ENCODE data around the gene DBI.
A peak's percentile ranks its signal among the peaks of the same experiment; 100 is the strongest.
"Not testable (repeated sequence)": the region's sequence is repeated elsewhere in the genome, so short reads cannot be mapped to it uniquely, and the experiment has no call there.

DBI gene

DNA sequence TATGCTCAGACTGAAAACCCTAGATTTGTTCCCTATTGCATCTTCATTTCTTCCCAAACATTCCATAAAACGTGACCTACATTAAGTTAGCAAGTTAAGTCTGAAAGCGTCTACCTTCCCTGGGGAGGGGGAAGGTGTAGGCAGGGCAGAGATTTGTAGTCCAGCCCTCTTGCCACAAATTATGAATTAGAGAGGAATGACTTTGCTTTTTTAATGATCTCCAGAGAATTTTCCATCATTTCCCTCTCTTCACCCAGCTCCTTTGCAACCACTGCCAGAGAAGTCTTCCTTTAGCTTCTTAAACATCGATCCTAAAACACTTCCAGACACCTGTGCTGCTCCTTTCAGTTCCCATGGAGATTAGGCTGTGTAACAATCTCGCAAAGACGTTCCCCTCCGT, 1.3 kb upstream of the DBI start:
- DNase-seq (ENCODE audit: low read depth in 2 of 2), result no peak

DNA sequence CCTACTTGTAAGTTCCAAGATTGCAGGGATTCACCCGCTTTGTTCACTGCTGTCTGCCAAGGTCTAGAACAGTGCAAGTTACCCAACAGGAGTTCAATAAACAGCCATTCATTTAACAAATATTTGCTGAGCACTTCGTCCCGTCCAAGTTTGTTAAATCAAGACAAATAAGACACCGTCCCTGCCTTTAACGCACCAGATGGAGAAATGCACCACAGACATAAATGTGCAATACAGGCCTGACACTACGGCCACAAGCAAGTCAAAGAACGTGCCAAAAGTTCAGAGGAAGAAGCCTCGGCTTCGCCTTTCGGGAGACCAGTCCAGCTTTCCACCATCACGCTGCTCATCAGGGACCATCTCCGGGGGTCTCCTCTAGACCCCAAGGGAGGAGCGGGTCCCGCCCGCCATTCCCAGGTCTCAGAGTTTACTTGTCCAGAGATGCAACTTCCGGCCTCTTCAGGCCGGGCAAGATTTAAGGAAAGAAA, 572 bp upstream of the DBI start:
- DNase-seq (ENCODE audit: low read depth in 2 of 2), result no peak

DNA sequence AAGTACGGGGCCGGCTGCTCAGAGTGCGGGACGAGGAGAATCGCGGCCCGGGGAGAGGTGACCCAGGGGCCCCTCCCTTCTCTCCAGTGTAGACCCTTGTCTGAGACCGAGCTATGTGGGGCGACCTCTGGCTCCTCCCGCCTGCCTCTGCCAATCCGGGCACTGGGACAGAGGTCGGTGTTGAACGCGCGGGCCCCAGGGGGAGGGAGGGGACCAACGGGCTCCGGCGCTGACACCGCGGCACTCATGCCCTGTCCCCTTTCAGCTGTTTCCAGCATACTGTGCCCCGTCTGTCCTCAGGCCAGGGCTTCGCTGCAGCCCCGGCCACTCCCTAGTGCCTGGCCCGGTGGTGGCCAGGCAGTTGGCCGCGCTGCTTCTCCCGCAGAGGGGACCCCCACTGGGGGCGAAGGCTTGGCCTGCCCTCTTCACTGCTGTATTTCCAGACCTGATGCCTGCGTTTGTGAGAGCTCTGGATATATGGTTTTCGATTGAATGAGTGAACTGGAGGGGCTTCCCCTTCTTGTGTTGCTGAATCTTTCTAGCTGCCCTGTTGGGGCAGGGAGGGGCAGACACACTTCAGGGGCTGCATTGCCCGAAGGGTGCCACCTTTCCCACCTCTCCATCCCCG, 809 bp downstream of the DBI start:
- peak in 1 of 2 donors; percentile 35 for DNase-seq (ENCODE audit: low read depth in 2 of 2)

DNA sequence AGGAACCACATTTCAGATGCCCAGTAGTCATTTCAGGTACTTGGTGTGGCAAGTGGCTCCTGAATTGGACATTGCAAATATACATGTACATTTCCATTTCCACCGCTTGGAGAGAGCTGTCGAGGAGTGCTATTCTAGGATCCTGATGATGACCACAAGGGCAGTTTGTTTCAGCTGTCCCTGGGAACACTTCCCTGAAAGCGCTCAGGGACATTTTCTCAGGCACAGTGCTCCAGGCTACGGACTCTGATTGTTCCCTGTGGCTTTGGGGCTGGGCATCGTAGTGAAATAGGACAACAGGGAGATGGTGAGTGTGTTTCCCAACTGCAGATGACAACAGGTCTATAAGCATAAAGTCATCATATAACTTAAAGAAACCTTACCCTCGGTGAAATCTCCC, 3.1 kb downstream of the DBI start:
- no peak for DNase-seq (ENCODE audit: low read depth in 2 of 2)

DNA sequence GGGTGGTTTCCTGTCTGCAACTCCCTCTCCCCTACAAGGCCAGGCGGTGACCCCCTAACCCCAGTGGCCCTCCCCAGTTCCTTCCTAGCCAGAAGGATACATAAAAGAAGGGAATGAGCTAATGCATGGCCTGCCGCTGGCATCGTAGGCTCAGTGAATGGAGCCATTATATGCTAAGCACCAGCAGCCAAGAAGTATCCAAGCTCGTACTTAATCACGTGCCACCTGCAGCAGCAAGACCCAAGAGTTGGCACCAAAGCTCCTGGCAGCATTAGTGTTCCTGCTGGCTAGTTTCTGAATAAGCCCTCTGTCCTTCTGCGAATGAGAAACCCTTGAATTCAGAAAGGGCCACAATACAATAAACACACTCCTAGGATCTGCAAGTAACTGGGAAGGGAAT, 4.3 kb downstream of the DBI start:
- DNase-seq (ENCODE audit: low read depth in 2 of 2), result no peak

DNA sequence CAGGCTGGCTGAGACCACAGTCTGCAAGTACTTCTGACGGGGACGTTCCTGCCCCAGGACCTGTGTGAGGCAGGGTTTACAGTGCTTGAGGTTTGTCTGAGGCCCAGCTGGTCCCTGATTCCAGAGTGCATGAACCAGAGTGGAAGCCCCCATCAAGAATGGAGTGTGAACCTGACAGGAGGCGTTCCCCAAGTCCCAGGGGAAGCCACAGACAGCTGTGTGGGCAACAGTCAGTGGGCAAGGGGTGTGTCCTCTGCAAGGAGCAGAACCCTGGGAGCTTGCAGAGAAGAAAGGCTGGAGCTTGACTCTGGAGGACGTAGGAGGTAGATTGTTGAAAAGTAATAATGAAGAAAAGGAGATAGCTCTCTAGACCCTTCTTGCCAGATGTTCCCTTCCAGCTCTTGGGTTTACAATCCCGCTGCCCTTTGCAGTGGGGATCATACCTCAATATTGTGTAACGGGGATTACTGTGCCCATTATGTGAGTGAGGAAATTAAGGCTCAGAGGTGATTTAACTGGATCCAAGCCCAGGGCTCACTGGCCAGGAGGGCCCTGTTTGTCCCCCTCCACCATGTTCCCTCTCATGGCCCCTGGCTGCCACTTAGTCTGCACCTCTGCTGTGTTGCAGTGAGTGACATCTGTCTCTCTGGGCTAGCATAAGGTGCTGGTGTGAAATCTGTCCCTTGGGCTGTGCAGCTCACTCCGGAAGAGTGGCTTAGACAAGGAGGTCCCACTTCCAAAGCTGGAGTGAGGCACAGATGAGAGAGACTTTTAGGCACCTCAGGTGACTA, 6.2 kb downstream of the DBI start:
- no peak for DNase-seq (ENCODE audit: low read depth in 2 of 2)

DNA sequence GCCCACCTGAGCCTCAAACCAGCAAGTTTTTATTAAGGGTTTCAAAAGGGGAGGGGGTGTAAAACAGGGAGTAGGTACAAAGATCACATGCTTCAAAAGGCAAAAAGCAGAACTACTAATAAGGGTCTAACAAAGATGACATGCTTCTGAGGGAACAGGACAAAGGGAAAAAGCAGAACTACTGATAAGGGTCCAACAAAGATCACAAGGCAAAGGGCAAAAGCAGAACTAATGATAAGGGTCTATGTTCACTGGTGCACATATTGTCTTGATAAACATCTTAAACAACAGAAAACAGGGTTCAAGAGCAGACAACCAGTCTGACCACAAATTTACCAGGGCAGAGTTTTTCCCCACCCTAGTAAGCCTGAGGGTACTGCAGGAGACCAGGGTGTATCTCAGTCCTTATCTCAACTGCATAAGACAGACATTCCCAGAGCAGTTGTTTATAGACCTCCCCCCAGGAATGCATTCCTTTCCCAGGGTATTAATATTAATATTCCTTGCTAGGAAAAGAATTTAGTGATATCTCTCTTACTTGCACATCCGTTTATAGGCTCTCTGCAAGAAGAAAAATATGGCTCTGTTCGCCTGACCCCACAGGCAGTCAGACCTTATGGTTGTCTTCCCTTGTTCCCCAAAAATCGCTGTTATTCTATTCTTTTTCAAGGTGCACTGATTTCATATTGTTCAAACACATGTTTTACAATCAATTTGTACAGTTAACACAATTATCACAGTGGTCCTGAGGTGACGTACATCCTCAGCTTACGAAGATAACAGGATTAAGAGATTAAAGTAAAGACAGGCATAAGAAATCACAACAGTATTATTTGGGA, 7.3 kb downstream of the DBI start:
- DNase-seq (ENCODE audit: low read depth in 2 of 2), result not testable (repeated sequence)

DNA sequence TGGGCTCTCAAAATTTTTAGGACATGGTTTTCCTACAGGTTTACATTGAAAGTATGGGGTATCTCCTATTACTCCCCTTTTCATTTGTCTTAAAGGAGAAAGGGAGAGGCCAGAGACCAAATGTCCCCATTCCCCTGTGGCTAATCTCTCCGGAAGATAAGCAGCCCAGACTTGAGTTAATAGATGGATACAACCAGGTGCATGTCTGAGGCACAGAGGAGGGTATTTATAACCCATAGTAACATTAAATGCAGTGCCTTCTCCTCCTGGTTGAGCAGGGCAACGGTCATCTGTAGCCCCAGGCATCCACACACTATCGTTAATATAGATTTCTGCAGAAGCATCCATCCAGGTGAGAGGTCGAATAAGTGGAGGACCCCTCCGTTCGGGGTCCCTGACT, 9.6 kb downstream of the DBI start:
- DNase-seq (ENCODE audit: low read depth in 2 of 2), result not testable (repeated sequence)

DNA sequence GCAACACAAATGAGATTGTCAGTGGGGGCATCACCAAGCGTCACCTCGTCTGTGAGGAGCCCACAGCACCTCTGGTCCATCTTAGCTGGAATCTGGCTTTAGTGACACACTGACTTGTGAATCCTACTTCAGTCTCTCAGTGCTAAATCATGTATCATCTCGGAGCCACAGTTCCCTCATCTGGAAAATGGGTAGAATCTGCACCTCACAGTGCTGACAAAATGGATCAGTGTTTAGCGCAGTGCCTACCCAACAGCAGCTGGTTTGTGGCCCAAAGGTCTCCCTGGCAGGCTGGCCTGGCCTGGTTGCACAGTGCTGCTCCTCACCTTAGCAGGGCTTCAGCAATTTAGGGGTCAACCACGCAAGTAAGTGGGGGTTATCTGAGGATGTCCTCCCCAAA, 10.0 kb downstream of the DBI start:
- no peak for DNase-seq (ENCODE audit: low read depth in 2 of 2)

DNA sequence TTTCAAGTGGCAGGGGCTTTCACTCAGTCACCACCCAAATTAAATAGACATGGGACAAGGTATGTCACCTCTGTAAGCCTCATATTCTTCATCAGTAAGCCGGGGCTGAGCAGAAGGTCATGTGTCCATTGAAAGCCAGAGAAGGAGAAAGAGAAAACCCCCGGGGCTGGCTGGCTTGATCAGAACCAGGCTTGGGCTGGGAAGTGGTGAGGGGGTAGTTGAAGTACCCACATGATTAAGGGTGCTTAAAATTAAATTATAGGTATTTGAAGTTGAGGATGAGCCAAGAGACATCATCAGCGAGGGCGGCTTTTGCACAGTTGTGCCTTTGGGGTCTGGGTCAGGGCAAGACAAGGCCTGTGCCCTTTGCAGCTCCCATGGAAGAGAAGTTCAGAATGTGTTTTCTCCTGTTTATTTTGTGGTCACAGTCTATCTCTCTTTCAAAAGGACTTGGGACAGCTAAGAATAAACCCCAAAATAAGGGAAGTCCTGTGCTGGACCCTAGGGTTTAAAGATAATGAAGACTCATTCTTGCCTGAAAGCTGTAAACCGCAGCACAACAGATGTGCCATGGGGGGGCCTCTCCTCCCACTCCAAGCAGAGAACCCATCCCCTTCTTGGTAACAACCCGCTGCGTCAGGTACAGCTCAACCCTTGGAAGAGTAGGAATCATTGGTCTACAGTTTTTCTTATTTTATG, 10.7 kb downstream of the DBI start:
- no peak for DNase-seq (ENCODE audit: low read depth in 2 of 2)

DNA sequence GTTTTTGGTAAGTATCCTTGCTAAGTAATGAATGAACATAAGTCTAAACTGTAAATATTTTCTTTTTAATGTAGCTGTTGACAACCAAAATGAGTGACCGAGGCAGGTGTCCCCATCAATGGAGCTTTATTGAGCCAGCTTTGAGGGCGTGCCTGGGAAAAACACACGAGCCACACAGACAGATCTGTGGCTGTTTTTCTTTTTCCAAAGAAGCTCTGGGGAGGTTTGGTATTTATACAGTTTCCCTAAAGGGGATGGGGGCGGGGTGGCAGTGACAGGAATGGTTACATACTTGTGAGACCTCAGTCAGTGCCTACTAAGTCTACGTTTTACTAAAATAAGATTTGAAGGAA, 11.2 kb downstream of the DBI start:
- no peak for DNase-seq (ENCODE audit: low read depth in 2 of 2)

DNA sequence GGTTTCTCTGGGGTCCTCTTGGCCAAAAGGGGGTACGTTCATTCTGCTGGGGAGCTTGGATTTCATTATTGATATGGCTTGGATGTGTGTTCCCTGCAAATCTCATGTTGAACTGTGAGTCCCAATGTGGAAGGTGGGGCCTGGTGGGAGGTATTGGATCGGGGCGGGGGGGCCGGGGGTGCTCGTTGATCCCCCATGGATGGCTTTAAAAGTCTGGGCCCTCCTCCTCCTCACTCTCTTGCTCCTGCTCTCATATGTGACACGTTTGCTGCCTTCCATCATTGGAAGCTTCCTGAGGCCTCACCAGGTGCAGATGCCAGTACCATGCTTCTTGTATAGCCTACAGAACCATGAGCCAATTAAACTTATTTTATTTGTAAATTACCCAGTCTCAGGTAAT, 11.8 kb downstream of the DBI start:
- DNase-seq (ENCODE audit: low read depth in 2 of 2), result no peak

DNA sequence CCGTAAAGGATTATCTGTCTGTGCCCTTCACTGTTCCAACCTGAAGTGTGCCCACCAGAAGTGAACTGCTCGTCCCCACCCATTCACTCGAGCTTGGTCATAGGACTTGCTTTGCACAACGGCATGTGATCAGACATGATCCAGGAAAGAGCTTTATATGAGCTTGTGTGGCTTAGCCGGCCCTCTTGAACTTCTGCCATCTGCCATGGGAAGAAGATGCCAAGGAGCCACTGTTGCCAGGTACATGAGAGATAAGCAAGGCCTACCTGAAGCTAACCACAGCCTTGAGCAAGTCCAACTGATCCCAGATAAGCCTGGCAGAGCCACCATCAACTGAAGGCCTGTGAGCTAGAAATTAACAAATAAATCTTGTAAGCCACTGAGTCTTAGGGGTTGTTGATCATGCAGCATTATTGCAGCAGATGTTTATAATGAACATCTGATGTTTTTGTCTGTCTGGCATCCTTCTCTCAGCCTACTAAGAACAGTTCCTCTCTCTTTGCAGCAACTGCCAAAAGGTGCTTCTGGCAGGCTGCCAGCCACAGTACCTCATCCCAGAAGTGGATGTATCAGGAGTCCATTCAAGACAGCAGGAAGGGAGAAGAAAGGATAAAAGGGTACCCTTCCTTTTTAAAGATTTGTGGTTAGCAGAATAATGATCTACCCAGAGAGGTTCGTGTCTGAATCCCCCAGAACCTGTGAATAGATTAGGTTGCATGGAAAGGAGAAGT, 16.8 kb downstream of the DBI start:
- no peak for DNase-seq (ENCODE audit: low read depth in 2 of 2)

DNA sequence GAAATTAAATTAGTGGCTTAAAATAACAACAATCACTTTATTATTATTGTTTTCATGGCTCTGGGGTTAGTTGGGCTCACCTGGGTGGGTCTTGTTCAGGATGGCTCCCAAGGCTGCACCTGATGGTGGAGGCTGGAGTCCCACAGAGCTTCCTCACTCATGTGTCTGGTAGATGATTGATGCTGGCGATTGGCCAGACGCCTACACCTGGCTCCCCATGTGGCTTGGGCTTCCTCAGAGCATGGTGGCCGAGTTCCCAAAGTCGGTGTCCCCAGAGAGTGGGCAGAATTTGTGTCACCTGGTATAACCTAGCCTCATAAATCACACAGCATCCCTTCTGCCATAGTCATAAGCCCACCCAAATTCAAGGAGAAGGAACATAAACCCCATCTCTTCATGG, 18.2 kb downstream of the DBI start:
- no peak for DNase-seq (ENCODE audit: low read depth in 2 of 2)

DNA sequence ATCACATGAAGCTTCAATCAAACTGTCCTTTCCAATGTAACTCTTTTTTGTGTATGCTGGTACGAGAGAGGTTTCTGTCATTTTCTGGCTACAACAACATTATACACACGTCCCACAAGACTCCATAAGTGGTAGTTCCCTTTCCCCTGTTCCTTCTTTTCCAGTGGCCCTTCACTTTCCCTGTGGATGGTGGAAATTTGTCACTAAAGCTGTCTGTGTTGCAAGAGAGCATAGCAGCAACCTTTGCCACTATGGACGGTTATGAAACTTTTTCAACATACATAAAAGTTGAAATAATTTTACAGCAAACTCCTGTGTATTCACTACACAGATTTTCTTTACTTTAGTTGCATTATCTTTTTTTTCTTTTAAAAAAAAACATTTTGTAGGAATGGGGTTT, 18.7 kb downstream of the DBI start:
- DNase-seq (ENCODE audit: low read depth in 2 of 2), result no peak

DNA sequence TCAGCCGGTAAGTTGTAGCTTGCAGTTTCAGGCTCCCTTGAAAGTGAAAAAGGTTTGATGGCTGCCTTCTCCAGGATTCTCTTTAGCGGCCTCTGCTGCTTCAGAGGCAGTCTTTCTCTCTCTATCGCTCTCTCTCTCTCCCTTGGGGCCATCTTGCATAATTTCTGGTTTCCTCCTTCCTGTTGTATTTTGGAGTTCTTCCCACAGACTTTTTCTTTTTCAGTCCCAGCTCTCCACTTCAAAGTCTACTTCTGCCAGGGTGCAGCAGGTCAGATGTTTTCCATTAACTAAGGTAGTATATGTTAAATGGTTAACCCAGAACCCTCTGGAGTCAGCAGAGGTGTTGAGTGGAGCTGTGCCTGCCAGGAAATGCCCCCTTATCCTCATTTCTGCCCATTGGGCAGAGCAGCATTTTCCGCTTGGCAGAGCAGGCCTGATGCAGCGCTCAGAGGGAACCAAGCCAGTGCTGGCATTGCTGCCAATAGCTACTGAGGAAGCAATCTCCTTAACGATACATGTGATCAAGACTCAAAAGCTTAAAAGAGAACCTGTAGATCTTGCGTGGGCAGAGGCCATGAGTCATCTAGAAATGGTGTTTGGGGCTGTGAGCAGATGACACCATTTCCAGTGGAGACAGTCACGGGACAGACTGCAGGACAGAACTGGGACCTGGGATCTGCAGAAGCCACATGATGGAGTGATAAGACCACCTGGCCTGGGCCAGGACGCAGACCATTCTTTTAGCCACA, 20.8 kb downstream of the DBI start:
- no peak for DNase-seq (ENCODE audit: low read depth in 2 of 2)

DNA sequence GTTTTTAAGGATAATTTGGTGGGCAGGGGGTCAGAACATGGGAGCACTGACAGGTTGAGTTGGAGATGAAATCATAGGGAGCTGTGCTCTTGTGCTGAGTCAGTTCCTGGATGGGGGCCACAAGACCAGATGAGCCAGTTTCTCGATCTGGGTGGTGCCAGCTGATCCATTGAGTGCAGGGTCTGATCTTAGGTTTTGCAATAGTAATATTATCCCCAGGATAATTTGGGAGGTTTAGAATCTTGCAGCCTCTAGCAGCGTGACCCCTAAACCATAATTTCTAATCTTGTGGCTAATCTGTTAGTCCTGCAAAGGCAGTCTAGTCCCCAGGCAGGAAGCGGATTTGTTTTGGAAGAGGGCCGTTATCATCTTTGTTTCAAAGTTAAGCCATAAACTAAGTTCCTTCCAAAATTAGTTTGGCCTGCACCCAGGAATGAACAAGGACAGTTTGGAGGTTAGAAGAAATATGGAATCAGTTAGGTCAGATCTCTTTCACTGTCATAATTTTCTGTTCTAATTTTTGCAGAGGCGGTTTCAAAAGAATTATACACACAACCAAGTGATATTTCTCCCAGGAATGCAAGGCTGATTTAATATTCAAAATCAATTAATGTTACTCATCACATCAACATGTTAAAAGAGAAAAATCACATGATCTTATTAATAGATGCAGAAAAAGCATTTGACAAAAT, 23.0 kb downstream of the DBI start:
- no peak for DNase-seq (ENCODE audit: low read depth in 2 of 2)

DNA sequence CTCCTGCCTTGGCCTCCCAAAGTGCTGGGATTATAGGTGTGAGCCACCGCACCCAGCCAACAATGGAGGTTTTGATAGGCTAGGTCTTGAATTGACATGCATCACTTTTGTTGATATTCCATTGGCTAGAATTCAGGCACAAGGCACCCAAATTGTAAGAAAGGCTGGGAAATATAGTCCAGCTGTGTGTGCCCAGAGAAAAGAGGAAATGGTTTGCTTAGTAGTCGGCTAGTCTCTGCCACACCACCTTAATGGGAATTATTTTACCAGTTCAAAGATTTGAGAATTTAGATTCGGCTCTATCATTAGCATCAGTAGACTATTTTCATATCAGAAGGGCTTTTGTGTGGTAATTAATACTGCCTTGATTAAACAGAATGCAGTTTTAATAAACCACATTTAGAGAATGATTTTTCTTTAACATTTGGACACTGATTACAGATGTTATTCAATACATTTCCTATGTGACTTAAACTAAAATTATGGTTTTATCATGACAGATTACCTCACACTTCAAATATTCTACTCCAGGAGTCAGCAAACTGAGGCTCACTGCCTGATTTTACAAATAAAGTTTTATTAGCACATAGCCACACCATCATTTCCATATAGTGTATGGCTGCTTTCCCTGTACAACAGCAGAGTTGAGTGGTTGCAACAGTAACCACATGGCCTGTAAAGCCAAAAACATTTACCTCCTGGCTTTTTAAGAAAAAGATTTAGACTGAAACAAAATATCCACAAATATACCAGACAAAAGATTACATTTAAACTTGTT, 27.4 kb downstream of the DBI start:
- DNase-seq (ENCODE audit: low read depth in 2 of 2), result no peak

DNA sequence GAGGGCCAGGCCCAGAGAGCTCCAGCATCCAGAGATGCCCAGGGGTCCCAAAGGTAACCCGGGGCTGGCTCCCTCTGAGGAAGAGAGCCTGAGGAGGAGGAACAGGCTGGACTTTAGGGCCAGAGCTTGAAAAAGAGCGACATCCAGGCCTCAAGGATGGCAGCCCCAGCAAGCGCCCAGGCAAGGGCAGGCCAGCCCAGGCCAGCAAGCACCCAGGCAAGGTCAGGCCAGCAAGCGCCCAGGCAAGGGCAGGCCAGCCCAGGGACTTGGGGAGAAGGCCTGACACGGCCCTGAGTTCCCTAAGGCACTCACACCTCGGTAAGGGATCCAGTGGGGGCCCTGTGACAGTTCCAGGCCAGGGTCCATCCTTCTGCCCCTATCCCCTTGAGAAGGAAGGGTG, 30.4 kb downstream of the DBI start:
- no peak for DNase-seq (ENCODE audit: low read depth in 2 of 2)
